Tibial nerve (tissue), 4 donors: ENCODE results near the gene OTP. TPM values are rescaled to one million over a fixed set of nuclear protein-coding genes. Genes with fewer than 3 reads are reported as not detected.
"Not testable (repeated sequence)": the region's sequence is repeated elsewhere in the genome, so short reads cannot be mapped to it uniquely, and the experiment has no call there.

ENCODE experiments used
- DNase-seq, 2 donors: peaks; one replicate each; pipeline ENCODE4 v3.0.0-alpha.2; 2019; ENCODE audit warnings: low spot score in 2 of 2
- H3K27ac ChIP-seq, 4 donors: fragments of 200-600 bp; sonication (generic) in 3 of 4; one replicate each; pipeline ENCODE4 v1.5.1; 2017 to 2019; ENCODE audit warnings: mild to moderate bottlenecking in 1 of 4
- H3K27me3 ChIP-seq, 2 donors: fragments of 200-600 bp; sonication (generic) in 1 of 2; one replicate each; pipeline versions ENCODE4 v1.5.1 to v1.6.0; 2017 to 2019
- H3K36me3 ChIP-seq, 3 donors: fragments of 200-600 bp; sonication (generic); one replicate each; pipeline ENCODE4 v1.5.1; 2018 to 2019
- H3K4me1 ChIP-seq, 4 donors: fragments of 200-600 bp; sonication (generic) in 3 of 4; one replicate each; pipeline ENCODE4 v1.5.1; 2017 to 2019
- H3K4me3 ChIP-seq, 4 donors: fragments of 200-600 bp; sonication (generic) in 3 of 4; one replicate each; pipeline ENCODE4 v1.5.1; 2017 to 2019; ENCODE audit warnings: mild to moderate bottlenecking in 1 of 4, moderate library complexity in 1 of 4
- H3K9me3 ChIP-seq, 4 donors: fragments of 200-600 bp; sonication (generic) in 3 of 4; one replicate each; pipeline ENCODE4 v1.5.1; 2017 to 2019
- EP300 ChIP-seq, 2 donors: sonication (generic); formaldehyde crosslinking; IDR thresholded peaks; one replicate each; pipeline ENCODE4 v1.6.1; 2017; ENCODE audit warnings: antibody characterized with exemption in 2 of 2, mild to moderate bottlenecking in 1 of 2
- POLR2A ChIP-seq, 2 donors: fragments of 450-650 bp; IDR thresholded peaks; one replicate each; pipeline ENCODE4 v1.6.1; 2017; ENCODE audit warnings: antibody characterized with exemption in 2 of 2, mild to moderate bottlenecking in 2 of 2, moderate library complexity in 2 of 2
- WGBS, 2 donors: methylation state at CpG; one replicate each; pipeline ENCODE4 v1.1.5; 2018; 5-methylcytosine and 5-hydroxymethylcytosine counted together
- total RNA-seq, 4 donors: library from RNA; depleted of rRNA; stranded (reverse); fragments of >200 nt; gene quantifications; one replicate each; pipeline ENCODE4 v1.1.0, GENCODE V29; 2016
- TF ChIP-seq, protein P1 (sequence below), 5 experiments: fragments of 200-600 bp in 3 of 5; fragments of 450-650 bp in 2 of 5; sonication (generic) in 3 of 5; IDR thresholded peaks; one replicate each; pipeline ENCODE4 v1.5.1; 2016 to 2019; ENCODE audit warnings: antibody characterized with exemption in 5 of 5, mild to moderate bottlenecking in 3 of 5, moderate library complexity in 2 of 5

OTP gene
- total RNA-seq, 4 donors from 2014 or later, result not detected

GRCh38 chr5:77627869-77628674 lies 10.4 kb downstream of the OTP start:
- Histone ChIP-seq H3K9me3 (peaks cover 0 to 10% (median 0%) of the 10 kb centered on the region in 4 donors), H3K27me3 (peaks cover 9 to 92% of the 10 kb centered on the region in 2 donors), H3K4me1 (peaks cover 0 to 29% (median 19%) of the 10 kb centered on the region in 4 donors), H3K4me3 (no peak overlapping the region), H3K36me3 (no peaks in the 10 kb centered on the region), H3K27ac (no peak overlapping the region)
- TF ChIP-seq POLR2A (IDR thresholded peaks at IDR 0.05) (no peak), EP300 (IDR thresholded peaks at IDR 0.05) (no peak)
- TF ChIP-seq, protein P1, sequence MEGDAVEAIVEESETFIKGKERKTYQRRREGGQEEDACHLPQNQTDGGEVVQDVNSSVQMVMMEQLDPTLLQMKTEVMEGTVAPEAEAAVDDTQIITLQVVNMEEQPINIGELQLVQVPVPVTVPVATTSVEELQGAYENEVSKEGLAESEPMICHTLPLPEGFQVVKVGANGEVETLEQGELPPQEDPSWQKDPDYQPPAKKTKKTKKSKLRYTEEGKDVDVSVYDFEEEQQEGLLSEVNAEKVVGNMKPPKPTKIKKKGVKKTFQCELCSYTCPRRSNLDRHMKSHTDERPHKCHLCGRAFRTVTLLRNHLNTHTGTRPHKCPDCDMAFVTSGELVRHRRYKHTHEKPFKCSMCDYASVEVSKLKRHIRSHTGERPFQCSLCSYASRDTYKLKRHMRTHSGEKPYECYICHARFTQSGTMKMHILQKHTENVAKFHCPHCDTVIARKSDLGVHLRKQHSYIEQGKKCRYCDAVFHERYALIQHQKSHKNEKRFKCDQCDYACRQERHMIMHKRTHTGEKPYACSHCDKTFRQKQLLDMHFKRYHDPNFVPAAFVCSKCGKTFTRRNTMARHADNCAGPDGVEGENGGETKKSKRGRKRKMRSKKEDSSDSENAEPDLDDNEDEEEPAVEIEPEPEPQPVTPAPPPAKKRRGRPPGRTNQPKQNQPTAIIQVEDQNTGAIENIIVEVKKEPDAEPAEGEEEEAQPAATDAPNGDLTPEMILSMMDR (IDR thresholded peaks at IDR 0.05), result no peak
- WGBS, 2 donors, result 11 to 12% methylated on average over 48 to 58 of the region's 69 CpGs
- DNase-seq, result no peak

DNA sequence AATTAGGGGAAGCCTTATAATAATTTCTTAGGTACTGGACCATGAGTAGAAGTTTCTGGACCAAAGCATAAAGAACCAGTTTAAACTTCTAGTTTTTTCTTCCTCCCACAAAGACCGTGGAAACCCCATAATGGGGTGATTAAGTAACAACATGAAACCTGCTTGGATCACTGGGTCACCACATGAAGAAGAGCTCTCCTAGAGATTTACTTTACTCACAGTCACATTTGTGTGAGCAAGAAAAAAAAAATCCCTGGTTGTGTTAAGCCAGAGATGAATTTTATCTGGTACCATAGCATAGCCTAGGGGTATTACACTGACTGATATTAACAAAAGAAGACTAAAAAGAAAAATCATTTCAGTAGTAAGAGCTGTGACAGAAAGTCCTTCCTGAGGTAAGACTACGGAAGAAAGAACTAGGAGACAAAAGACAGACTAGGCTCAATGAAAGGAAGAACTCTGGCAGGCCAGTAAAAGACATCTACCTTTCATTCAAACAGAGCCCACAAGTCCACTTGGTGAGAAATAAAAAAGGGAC lies 15.2 kb downstream of the OTP start:
- H3K4me1 ChIP-seq, result no peaks in the 10 kb centered on the region
- no peak overlapping the region for H3K4me3 ChIP-seq
- H3K27ac ChIP-seq, result no peak overlapping the region
- DNase-seq, result no peak
- 52 to 65% methylated on average over 2 of the region's 2 CpGs for WGBS, 2 donors
- H3K9me3 ChIP-seq, result peaks cover 0 to 10% (median 0%) of the 10 kb centered on the region in 4 donors
- peaks cover 0 to 72% of the 10 kb centered on the region in 2 donors for H3K27me3 ChIP-seq
- TF ChIP-seq EP300 (IDR thresholded peaks at IDR 0.05), result no peak
- no peak for TF ChIP-seq POLR2A (IDR thresholded peaks at IDR 0.05)
- TF ChIP-seq, protein P1 (IDR thresholded peaks at IDR 0.05), result no peak
- H3K36me3 ChIP-seq, result no peaks in the 10 kb centered on the region

DNA sequence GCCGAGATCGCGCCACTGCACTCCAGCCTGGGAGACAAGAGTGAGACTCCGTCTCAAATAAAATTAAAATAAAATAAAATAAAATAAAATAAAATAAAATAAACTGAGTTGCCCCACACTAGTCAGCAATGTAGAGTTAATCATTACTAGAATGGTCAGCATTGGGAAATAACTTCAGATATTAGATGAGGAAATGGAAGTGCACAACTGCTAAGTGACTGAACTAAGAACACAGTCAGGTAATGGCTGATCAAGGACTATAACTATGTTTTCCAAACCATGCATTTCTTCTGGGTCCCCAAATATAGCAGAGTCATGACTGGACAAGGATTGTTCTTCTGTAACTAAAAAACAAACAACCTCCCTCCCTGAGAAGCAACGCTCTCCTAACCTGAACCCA lies 17.1 kb downstream of the OTP start:
- no peaks in the 10 kb centered on the region for H3K4me1 ChIP-seq
- H3K27ac ChIP-seq, result no peak overlapping the region
- no peaks in the 10 kb centered on the region for H3K36me3 ChIP-seq
- no peak for DNase-seq
- TF ChIP-seq, protein P1 (IDR thresholded peaks at IDR 0.05), result no peak
- TF ChIP-seq EP300 (IDR thresholded peaks at IDR 0.05) (no peak), POLR2A (IDR thresholded peaks at IDR 0.05) (no peak)
- peaks cover 0 to 58% of the 10 kb centered on the region in 2 donors for H3K27me3 ChIP-seq
- H3K9me3 ChIP-seq, result peaks cover 0 to 4% (median 0%) of the 10 kb centered on the region in 4 donors
- WGBS, 2 donors, result 96% methylated on average over 5 of the region's 5 CpGs
- H3K4me3 ChIP-seq, result no peak overlapping the region

DNA sequence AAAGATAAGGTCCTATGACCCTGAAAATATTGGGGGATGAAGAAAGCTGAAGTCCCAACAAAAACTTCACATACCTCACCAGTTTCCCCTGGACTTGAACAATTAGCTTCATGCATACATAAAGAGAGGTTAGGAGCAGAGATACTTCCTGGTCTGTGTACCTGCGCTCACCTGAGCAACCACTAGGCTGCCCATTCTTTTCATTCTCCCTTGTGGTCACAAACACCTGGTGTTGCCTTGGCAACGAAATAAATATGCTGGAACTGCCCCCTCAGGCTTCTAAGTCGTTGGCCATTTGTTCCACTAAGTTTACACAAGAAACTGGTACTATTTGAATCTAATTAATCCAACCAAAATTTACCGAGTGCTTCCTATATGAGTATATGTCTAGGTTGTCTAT lies 18.1 kb downstream of the OTP start:
- H3K36me3 ChIP-seq, result no peaks in the 10 kb centered on the region
- peaks cover 0 to 47% of the 10 kb centered on the region in 2 donors for H3K27me3 ChIP-seq
- no peak overlapping the region for H3K27ac ChIP-seq
- H3K4me3 ChIP-seq, result no peak overlapping the region
- H3K9me3 ChIP-seq, result no peaks in the 10 kb centered on the region
- 28 to 29% methylated on average over 4 of the region's 4 CpGs for WGBS, 2 donors
- DNase-seq, result no peak
- H3K4me1 ChIP-seq, result no peaks in the 10 kb centered on the region
- TF ChIP-seq, protein P1 (IDR thresholded peaks at IDR 0.05), result no peak
- TF ChIP-seq POLR2A (IDR thresholded peaks at IDR 0.05), result no peak
- TF ChIP-seq EP300 (IDR thresholded peaks at IDR 0.05), result no peak

DNA sequence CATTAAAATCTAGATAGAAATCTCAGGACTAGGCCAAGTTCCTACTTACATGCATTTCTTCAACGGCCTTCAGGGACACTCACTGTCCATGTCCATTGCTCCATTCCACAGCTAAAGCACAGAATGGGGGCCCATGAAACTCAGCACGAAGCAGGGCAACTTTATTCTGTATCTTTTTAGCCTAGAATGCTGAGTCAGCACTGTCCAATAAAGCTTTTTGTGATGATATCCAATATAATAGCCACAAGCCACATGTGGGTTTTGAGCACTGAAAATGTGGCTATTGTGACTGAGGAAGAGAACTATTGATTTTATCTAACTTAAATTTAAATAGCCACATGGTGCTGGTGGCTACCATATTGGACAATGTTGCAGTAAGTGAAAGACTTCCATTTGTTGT lies 21.6 kb downstream of the OTP start:
- Histone ChIP-seq H3K36me3 (no peaks in the 10 kb centered on the region), H3K4me3 (no peak overlapping the region), H3K4me1 (no peaks in the 10 kb centered on the region), H3K27me3 (peaks cover 0 to 21% of the 10 kb centered on the region in 2 donors), H3K27ac (no peak overlapping the region), H3K9me3 (no peaks in the 10 kb centered on the region)
- DNase-seq, result no peak
- no peak for TF ChIP-seq EP300 (IDR thresholded peaks at IDR 0.05)
- TF ChIP-seq, protein P1 (IDR thresholded peaks at IDR 0.05), result no peak
- TF ChIP-seq POLR2A (IDR thresholded peaks at IDR 0.05), result no peak
- 76 to 83% methylated on average over 2 of the region's 2 CpGs for WGBS, 2 donors

GRCh38 chr5:77608927-77609326 lies 29.6 kb downstream of the OTP start:
- not testable (repeated sequence) for H3K36me3 ChIP-seq, H3K4me3 ChIP-seq, H3K27ac ChIP-seq, DNase-seq, H3K4me1 ChIP-seq, H3K9me3 ChIP-seq, H3K27me3 ChIP-seq
- WGBS, 2 donors, result 87 to 93% methylated on average over 14 of the region's 15 CpGs
